HG02973 (cell line): ENCODE measurements around the gene SECISBP2L.
"Not testable (repeated sequence)": the region's sequence is repeated elsewhere in the genome, so short reads cannot be mapped to it uniquely, and the experiment has no call there.

Experiments used
- ATAC-seq: cut with Tn5 transposase; IDR thresholded peaks from one replicate; pipeline ENCODE4 v1.9.1; 2021; ENCODE audit warnings: moderate library complexity; ENCODE audit not compliant: unreplicated experiment

Gene SECISBP2L

DNA sequence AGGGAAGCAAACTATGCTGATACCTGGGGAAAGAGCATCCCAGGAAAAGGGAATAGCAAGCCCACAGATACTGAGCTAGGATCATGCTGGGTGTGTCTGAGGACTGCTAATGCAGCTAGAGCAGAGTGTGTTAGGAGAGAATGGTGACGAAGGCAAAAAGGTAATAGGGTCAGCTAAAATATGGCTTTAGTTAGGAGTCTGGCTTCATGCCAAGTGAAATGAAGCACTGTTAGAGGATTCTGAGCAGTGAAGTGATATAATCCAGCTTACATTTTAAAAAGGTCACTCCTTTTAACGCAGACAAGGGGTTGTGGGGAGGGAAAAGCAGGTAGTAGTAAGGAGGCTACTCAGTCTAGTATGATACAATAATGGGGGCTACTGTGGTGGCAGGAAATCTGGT, 30.4 kb downstream of the SECISBP2L start:
- ATAC-seq: no peak

DNA sequence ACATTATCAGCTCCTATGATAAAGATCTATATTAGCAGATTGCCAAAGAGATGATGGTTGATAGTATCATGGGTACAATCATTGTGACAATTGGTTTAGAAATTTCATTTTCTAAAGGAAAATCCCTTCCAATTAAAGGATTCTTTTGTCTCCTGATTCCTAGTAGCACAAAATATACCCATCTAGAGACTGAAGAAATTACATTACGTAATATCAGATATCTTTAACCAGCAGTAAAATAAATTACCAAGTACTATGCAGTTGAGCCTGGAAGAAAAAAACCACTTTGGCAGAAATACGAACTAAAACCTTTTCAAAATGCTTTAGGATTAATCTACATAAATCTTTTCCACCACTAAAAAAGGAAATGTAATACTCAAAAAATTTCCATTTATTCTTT, 46.9 kb downstream of the SECISBP2L start:
- no peak for ATAC-seq

DNA sequence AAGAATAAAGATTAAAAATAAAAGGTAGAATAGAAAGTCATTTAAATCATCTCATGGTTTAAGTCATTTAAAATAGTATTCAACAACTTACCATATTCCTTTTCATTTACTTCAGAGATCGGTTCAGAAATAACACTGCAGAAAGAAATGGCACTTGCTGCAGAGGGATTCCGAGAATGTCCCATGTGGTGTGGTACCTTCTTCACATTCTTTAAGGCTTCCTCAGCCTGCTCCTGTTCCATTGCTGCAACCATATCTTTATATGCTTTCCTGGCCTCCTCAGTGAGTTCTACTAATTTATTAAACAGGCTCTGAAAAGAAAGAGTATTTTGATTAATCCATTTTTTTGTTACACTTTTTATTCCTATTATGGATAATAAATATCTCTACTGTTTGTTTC, 50.0 kb downstream of the SECISBP2L start:
- no peak for ATAC-seq

DNA sequence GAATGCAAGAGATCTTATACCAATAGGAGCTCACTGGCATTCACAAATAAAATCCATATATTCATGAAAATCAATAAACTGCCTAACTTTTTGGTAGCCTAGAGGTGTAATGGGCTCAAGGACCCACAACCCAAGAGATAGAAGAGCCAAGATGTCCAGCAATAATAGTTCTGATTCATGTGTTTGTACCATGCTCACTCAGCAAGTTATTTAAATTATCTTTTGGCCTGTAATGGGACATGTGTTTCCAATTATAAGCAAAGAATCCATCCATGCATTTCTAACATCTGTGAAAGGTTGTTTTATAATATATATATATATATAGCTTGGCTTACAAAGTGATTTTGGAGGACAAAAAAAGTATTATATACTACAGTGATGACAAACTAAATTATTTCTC, 52.9 kb downstream of the SECISBP2L start:
- ATAC-seq: no peak

DNA sequence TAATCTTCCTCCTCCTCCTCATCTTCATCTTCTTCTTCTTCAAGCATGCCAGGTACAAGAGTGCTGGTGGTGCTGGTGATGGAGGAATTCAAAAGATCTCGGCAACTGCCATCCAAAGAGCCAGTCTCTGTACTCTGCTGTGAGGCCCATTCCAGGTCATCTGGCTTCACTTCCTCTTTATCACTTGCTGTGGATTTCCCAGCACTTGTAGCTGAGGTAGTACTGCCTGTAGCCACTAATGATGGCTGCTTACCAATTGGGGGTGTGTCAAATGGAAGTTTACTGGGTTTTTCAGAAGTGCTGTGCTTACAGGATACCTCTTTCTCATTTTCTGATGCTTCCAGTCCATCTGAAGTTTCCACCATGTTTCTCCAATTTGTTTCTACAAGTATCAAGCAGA, 53.7 kb downstream of the SECISBP2L start:
- peak; percentile 96 for ATAC-seq

DNA sequence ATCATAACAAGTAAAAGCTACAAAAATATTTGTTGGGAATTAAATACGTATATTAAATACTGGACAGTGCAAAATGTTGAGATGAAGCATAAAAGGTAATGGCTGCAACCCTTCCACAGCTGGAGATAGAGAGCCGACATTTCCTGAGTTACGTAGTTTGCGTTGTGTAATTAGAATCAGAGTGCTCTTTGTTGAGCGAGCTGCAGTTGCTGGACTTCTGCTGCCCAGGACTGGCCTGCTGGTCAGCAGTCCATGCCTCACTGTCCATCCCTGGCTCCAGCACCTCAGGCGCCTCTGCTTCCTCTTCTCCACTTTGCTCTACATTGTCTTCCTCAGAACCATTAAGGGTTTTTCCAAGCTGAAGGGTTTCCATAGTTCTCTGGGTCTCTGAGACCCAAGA, 54.1 kb downstream of the SECISBP2L start:
- peak; percentile 5 for ATAC-seq

DNA sequence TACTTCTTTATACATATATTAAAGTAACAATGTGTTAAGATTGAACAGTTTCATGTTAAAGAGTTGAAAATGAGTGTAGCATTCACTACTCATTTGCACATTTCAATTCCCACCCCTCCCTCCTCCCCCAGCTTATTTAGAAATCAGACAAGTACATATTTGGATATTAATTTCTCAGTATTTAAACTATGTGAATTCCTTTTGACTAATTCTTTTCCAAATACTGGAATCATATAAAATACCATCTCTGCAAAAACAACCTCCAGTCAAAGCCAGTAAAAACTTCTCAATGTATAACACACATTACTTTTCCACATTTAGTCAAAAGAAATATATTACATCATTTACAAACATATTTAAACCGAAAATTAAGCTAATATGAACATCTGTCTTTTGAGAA, 57.1 kb downstream of the SECISBP2L start:
- no peak for ATAC-seq

DNA sequence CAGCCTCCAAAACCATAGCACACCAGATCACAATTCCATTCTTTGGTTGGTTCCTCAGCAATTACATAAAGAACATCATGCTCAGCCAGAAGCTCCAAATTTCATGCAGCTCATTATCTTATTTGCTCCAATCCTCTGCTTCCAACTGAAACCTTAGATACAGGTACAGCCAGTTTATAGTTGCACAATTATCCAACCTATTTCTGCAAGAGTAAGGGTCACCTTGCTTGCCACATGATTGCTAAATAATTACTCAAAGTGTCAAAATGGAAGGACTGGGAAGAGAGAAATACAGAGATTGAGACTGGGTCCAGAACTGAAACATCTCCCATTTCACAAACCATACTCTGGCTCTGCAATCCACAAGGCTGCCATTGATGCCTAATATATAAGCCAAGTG, 59.1 kb downstream of the SECISBP2L start:
- no peak for ATAC-seq

DNA sequence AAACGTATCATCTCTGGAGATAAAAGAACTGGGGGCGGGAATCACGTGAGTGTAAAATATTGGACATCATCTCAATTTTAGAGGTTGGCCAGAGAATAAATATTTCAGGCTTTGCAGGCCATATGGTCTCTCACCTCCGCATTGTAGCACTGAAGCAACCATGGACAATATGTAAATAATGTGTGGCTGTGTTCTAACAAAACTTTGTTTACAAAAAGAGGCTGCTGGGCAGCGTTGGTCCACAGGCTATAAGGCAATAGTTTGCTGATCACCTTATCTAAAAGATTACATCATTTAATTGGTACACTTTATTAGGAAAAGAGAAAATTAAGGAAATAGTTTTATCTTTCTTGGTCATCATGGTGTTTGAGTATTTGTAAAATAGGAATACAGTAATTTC, 60.0 kb downstream of the SECISBP2L start:
- no peak for ATAC-seq

DNA sequence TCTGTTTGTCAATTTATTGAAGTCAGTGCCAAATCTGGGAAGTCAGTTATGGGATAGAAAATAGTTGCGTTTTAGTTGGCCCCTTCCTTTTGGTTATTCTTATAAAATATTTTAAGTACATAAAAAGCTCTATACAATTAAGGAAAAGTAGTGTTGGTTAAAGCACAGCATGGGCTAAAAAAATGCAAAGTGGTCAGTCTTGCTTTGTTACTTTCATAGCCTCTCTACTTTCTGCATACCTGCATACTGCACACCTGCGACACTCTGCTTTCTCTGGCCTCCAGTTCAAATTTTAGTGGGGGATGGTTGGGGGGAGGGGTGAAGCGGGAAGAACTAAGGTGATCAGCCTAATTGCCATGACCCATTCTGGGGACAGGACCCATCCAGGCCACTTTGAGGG, 60.7 kb downstream of the SECISBP2L start:
- ATAC-seq: no peak

DNA sequence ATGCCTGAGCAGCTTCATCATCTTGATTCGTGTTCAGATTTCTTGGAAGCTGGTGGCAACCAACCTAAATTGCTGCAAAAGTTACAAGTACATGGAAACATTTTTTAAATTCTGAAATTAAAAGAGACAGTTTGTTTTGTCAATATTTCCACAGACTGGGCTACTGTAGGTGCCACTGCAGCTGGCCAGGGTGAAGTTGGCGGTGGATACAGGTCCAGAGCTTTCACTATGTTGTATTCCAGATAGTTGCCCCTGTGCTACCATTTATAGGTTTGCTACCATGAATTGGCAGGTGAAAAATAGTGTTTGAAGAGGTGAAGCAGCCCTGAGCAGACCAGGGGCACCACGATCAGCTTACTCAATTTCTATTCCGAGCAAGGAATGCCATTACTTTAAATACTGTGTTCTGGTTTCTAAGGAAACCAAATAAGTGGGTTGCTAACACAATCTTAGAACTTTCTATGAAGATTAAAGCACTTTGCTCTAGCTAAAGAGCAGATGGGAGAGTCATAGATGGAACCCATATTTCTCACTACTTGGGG, 61.4 kb downstream of the SECISBP2L start:
- ATAC-seq: no peak

DNA sequence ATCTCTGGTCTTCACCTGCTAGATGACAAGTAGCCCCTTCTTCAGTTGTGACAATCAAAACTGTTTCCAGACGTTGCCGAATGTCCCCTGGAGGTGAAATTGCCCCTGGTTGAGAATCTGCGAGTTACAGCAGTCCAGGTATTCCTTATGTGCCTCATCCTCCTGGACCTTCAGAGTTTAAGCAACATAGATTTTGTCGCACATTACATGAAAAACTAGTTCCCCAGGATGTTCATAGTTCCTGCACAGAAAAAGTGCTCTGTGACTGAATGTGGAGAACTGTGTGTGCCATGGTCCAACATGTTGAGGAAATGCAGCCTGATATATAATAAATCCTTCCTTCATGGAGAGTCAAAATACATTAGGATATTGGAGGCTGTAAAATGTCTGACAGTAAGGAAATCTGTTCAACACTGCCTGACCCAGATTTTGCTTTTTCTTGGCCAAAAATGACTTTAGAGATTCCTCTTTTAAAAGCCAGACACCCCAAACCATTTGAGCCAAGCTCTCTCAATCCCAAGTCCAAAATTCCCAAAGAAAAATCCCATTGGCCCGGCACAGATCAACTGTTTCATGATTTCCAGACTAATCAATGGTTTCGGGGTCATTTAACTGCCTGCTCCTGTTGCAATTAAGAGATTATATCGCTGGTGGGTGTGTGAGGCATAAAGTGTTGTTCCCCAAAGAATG, 62.1 kb downstream of the SECISBP2L start:
- no peak for ATAC-seq

DNA sequence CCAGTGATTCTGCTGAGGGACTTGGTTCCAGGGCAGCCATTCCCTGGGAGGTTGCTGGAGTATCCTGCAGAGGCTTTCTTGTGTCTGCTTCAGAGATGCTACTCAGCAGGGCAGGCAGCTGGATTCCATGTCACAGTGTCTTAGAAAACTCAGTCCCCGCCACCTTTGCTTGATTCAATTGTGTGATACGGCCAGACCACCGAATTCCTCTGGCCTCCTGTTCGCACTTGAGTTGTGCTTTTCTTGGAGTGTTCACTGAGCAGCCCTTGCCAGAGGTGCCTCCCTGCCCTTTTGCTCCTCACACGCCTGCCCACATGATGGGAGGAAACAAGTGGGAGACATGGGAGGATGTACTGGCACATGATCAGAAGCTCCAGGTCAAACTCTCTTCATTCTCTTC, 62.9 kb downstream of the SECISBP2L start:
- ATAC-seq: no peak

DNA sequence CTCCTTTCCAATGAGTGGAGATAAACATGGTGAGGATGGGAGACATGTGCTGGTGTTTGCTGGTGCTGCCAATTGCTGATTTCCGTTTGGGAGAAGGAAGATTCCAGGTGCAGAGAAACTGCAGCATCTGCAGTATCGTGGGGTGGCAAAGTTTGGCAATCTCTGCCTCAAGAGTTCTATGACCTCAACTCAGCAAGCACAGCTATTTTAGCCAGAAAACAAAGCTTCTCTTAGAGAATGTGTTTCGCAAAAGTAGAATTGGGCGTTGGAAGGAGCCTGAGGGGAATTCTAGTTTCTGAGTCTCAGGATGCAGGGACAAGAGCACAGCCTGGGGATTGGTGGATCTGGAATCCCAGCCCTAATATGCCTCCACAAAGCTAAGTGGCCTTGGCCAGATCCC, 64.3 kb downstream of the SECISBP2L start:
- ATAC-seq: no peak

DNA sequence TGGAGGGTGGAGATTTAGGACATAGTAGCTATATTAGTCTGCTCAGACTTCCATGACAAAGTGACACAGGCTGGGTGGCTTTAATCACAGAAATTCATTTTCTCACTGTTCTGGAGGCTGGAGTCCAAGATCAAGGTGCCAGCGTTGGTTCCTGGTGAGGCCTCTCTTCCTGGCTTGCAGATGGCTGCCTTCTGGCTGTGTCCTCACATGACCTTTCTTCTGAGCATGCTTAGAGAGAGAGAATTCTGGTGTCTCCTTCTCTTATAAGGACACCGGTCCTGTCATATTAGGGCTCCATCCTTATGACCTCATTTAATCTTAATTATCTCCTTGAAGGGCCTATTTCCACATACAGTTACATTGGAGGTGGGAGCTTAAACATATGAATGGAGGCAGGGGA, 67.6 kb downstream of the SECISBP2L start:
- no peak for ATAC-seq

DNA sequence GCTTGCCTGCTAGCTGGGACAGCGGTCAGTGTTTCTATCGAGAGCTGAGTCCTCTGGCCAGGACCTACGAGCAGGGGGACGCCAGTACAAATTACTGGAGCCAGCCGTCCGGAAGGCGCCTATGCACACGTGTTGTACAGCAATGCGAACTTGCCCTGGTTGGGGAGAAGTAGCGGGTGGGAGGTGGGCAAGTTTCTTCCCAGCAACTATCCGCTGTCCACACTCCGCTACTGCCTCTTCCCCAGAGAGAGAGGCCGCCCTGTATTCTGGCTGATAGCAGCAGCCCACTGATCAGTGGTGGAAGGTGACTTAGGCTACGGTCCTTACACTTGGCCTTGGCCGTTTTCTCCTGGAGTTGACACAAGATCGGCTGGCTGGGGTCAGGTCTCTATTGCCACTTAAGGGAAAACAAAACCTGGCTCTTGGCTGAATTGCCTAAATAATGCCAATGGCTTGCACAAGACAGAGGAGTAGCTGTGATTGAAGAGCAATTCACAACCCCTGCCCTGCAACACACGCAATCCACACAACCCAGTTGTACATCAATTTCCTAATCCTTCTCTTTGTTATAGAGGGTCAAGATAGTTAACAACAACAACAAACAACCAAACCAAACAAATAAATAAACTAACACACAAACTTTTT, 69.7 kb downstream of the SECISBP2L start:
- no peak for ATAC-seq

DNA sequence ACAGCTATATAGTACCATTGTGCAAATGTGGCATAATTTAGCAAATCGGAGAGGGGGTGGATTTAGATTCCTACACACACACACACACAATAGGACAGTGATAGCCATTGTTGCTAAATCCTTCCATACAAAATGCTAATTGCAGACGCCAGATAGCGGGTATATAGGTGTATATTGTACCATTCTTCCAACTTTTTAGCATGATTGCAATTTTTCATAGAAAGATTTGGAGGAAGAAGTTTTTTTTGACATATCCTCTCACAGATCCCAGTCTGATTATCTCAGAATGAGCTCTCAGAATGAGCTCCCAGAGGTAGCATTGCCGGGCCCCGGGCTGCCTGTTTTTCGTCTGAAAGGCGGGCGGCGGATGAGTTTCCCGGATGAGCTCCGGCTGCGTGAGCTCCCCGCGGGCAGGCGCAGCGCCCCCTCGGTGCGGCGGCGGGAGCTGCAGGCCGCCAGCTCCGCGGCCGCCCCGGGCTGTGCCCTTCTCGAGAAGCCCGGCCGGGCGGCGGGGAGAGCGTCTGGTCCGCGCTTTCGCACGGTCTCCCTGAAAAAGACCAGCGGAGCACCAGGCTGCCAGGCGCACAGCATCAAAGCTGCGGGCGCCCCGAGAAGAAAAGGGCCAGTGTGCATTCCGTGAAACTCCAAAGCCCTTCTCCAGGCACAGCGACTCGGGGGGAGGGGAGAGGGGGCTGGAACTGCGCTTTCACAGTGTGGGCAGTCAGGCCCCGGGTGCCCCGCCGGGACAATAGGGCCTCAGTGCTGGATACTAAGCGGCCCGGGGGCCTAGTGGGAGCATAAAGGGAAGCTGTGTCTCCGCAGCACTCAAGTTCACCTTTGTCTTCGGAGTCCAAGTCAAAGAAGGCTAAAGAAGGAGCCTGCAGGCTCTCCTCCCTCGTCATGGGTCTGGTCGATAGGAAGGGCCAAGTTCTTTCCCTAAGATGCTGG, 70.5 kb downstream of the SECISBP2L start:
- ATAC-seq: peak; percentile 94

DNA sequence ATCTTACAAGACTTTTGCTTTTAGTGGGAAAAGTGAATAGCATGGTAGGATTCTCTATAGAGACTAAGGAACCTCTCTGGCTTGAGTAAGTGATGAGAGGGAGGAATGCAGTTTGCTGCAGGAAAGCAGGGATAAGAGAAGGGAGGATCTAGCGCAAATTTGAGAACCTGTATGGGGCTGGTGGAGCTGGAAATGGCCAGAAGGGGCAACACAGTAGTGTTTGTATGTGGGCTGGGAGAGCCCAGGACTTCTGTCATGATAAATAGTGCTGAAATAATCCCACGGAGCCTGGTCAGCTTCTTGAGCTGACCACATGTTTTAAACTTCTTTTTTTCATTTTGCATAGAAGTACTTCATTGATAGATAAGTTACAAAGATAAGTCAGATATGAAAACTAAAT, 71.4 kb downstream of the SECISBP2L start:
- no peak for ATAC-seq

DNA sequence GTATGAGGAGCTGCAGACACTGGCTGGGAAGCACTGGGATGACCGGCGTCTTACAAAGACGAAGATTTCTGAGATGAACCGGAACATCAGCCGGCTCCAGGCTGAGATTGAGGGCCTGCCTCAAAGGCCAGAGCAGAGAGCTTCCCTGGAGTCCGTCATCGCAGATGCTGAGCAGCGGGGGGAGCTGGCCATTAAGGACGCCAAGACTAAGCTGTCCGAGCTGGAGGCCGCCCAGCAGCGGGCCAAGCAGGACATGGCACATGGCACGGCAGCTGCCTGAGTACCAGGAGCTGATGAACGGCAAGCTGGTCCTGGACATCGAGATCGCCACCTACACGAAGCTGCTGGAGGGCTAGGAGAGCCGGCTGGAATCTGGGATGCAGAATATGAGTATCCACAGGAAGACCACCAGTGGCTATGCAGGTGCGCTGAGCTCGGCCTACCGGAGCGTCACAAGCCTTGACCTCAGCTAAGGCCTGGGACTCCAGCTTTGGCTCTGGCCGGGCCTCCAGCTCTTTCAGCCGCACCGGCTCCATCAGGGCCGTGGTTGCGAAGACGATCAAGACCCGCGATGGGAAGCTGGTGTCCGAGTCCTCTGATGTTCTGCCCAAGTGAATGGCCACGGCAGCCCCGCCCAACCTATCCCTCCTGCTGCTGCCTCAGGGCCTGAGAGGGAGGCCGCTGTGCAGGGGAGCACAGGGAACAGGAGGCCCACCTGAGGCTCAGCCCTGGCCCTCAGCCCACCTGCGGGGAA, 73.3 kb downstream of the SECISBP2L start:
- no peak for ATAC-seq

DNA sequence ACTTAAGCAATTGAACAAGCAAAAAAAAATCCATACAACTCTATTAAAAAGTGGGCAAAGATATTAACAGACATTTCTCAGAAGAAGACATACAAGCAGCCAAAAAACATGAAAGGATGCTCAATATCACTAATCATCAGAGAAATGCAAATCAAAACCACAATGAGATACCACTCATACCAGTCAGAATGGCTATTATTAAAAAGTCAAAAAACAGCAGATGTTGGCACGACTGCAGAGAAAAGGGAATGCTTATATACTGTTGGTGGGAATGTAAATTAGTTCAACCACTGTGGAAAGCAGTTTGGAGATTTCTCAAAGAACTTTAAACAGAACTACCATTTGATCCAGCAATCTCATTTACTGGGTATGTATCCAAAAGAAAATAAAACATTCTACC, 75.3 kb downstream of the SECISBP2L start:
- ATAC-seq: not testable (repeated sequence)

DNA sequence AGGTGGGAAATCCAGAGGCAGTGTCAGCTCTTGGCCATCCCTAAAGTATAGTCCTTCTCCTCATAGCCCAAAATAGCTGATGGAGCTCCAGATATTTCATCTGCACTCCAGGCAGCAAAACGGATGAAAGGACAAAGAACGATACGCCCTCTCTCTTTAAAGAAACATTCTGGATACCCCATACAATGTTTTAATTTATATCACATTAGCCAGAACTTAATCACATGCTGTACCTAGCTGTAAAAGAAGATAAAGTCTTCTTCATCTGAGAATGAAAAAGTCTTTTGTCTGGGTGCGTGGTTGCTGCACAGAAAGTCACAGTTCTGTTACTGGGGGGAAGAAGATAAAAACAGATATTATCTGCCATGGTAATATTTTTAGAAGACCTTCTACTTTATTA, 78.2 kb downstream of the SECISBP2L start:
- no peak for ATAC-seq
